NAMALWA (cell line): ENCODE results near the gene RPTOR.

Source experiments
- DNase-seq: peaks from one replicate; pipeline ENCODE4 v3.0.0-alpha.2; 2015; ENCODE audit warnings: low spot score

RPTOR gene

GRCh38 chr17:80930335-80931279 lies 386.0 kb downstream of the RPTOR start:
- DNase-seq: no peak

GRCh38 chr17:80931421-80932265 lies 387.0 kb downstream of the RPTOR start:
- DNase-seq: no peak

GRCh38 chr17:80935526-80935925 lies 390.9 kb downstream of the RPTOR start:
- DNase-seq: no peak

DNA sequence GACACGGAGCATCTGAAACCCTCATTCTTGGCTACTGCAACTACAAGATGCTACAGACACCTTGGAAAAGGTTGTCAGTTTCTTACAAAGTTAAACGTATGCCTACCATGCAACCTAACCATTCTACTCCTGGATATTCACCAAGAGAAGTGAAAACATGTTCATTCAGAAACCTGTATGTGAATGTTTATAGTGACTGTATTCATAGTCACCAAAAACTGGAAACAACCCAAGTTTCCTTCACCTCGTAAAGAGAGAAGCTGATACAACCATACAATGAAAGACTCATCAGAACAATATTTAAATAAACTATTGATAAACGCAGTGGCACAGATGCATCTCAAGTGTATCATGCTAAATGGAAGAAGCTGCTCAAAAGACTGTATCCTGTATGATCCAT lies 391.6 kb downstream of the RPTOR start:
- DNase-seq: no peak

- no peak for DNase-seq
Observed at GRCh38 chr17:80936723-80937122, 392.1 kb downstream of the RPTOR start.

DNA sequence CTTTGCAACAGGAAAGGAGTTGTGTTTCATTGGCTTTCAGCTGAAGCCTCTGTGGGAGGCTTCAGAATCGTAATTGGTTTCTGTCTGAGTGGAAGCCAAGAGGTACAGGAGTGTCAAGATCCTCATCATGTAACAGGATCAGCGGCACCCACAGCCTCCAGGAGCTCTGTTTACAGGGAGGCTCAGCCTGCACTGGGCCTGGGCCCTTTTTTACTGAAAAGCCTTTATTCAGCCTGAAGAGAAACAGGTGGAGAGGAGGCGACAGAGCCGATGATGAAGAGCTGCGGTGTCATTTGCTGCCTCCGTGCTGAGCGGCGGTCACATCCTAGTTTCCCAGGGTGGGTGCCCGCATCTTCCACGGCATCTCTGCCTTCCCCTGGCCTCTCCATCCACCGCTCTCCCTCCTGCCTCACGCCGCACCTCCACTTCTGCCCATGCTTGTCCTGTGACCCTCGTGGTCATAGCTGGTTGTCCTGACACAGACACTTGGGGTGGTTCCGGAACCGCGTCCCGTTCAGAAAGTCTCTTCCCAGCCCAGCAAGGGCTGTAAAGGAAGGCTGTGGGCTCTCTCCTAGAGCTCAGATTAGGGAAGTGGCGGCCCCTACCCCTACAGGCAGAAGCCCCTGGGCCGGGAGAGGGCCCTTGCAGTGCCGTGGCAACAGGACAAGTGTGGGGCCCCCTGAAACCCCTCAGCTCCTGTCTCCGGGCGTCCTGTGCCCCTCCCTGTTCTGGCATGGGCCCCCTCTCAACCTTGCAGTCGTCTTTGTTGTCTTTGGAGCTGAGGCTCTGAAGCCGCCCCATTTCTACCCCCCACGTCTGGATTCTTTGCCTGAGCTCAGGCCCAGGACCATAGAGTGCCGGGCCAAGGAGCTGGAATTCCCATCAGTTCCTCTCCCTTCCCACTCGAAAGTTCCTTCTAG lies 393.1 kb downstream of the RPTOR start:
- DNase-seq: no peak

GRCh38 chr17:80938556-80938955 lies 393.9 kb downstream of the RPTOR start:
- DNase-seq: no peak

- no peak for DNase-seq
Observed at GRCh38 chr17:80939151-80940145, 394.8 kb downstream of the RPTOR start.

GRCh38 chr17:80940171-80941123 lies 395.8 kb downstream of the RPTOR start:
- DNase-seq: peak; percentile 52

DNA sequence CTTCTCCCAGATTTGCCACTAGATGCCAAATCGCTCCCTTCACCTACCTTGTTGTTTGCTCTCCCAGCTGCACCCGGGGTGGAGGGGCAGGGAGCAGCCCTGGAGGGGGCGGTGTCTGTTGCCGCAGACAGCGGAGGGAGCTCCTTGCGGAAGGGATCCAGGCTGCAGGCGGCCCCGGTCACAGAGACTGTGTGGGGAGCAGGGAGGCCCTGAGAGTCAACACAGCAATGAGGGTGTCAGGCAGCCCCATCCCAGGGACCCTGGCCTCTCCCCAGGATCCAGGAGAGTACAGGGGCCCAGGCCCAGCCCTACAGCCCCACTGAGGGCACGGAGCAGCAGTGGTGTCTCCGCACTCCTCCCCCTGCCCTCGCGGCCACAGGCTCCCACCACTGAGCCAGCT lies 396.5 kb downstream of the RPTOR start:
- DNase-seq: no peak

DNA sequence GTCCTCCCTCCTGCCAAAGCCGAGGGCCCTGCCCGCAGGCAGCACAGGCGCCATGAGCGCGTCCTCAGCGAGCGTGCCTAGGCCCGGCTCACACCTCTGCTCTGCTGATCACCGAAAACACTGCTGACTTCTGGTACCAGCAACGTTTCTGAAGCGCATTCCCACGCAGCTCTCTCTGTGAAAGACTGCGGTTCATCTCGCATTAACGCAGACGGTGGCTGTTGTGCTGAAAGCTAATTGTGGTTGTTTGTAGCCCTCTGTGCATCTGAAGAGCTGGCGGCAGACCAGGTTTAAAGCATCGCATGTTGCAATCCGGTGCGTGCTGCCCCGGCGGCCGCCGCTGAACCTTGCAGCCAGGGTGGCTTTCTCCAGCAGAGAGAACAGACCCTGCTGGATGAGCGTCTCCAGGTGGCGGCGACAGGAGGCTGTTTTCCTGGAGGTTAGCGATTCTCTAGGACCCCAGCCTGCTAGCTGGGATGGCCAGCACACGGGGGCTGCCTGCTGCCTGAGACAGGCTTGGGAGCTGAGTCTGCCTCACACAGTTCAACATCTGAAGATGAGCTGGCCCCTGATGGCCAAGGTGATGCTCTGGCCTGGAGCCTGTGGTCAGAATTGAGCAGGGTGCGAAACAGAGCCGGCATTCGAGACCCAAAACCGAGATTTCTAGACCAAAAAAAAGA lies 397.2 kb downstream of the RPTOR start:
- DNase-seq: no peak

GRCh38 chr17:80942423-80943345 lies 398.0 kb downstream of the RPTOR start:
- DNase-seq: no peak

- no peak for DNase-seq
Observed at GRCh38 chr17:80943346-80944145, 398.9 kb downstream of the RPTOR start.

GRCh38 chr17:80944326-80944725 lies 399.7 kb downstream of the RPTOR start:
- no peak for DNase-seq

GRCh38 chr17:80945736-80946135 lies 401.1 kb downstream of the RPTOR start:
- DNase-seq: no peak

- DNase-seq: no peak
Observed at GRCh38 chr17:80946449-80946848, 401.8 kb downstream of the RPTOR start.
